CD4-positive, alpha-beta T cell treated with Interleukin-6 at 100 ng/mL for 8 hours (primary cell): Measurements from ENCODE around the gene ZSWIM8.
"Not testable (repeated sequence)": the region's sequence is repeated elsewhere in the genome, so short reads cannot be mapped to it uniquely, and the experiment has no call there.

Experiments used
- DNase-seq: peaks from one replicate; pipeline ENCODE4 v3.0.0-alpha.2; 2020; ENCODE audit warnings: mixed read lengths, low spot score

ZSWIM8 gene

GRCh38 chr10:73816917-73817729, 31.7 kb downstream of the ZSWIM8 start:
- no peak for DNase-seq

DNA sequence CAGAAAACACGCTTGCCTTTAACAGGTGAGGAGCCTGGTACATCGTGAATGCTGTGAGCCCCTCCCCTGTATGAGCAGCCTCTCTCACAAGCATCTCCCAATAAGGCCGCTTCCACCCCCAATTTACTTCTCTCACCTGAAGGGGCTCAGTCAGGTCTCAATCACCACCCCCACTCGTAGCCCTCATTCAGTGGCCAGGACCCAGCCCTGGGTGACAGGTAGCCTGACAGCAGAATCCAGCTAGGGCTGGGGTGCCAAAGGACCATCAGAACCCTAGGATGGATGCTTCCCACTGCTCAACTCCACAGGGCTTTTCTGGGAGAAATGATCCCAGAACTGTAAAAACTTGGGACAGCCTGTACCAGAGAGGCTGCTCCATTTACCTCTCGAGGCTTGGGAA, 32.4 kb downstream of the ZSWIM8 start:
- no peak for DNase-seq

DNA sequence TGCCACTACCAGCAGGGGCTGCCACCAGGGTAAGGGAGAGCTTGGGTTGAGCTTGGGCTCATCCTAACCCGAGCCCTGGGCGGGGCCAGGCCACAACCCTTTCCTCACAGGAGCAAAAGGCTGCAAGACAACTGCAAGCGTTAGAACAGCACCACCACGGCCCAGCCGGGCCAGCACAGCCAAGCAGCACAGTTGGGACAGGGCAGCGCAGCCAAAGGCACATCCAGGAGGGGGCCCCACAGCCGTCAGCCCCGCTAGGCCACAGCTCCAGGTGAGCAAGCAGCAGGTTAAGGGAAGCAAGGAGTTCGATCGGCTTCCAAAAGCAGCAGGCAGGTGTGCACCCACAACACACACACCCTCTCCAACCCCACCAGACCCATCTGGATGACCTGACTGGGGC, 33.0 kb downstream of the ZSWIM8 start:
- DNase-seq = no peak

DNA sequence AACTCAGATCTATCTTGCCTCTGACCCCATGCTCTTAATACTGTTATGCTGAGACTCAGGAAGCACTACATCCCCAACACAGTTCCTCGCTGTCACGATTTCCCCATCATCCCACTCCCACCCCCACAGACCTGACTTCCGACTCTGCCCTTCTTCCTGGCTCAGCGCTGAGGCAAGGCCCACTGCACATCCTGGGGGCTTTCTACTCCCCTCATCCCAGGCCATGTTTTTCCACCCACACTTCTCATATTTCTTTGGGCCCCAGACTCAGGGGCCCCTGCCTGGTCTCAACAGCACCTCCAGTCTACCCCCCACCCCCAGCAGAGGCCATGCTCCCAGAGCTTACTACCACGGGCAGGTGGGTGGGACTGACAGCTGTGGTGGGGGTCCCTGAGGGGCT, 33.7 kb downstream of the ZSWIM8 start:
- DNase-seq = no peak

- DNase-seq = no peak
Measured at GRCh38 chr10:73819513-73820093, 34.2 kb downstream of the ZSWIM8 start.

- DNase-seq = no peak
Measured at GRCh38 chr10:73823391-73823790, 38.0 kb downstream of the ZSWIM8 start.

DNA sequence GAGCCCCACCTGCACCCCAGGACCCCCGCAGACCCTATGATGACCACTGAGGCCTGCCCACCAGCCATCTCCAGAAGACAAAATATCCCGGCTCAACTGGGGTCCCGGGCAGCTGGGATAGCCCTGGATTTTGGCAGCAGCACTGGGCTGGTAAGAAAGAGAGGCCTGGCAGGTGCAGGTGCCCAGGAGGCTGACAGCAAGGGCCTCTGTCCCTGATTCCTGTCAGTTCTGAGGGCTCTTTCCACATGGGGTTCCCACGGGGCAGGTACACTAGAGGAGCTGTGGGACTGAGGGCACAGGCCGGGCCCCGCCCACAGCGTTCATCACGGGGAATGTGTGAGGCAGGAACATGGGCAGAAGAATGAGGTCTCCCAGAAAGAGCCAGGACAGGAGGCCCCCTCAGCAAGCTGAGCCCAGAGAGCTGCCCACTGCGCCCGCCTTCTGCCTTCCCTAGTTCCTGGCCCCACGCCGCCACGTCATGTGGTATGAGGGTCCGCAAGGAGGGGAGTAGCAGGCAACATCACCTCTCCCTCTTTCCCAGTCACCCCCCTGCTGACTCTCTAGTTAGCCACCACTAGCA, 38.8 kb downstream of the ZSWIM8 start:
- no peak for DNase-seq

DNA sequence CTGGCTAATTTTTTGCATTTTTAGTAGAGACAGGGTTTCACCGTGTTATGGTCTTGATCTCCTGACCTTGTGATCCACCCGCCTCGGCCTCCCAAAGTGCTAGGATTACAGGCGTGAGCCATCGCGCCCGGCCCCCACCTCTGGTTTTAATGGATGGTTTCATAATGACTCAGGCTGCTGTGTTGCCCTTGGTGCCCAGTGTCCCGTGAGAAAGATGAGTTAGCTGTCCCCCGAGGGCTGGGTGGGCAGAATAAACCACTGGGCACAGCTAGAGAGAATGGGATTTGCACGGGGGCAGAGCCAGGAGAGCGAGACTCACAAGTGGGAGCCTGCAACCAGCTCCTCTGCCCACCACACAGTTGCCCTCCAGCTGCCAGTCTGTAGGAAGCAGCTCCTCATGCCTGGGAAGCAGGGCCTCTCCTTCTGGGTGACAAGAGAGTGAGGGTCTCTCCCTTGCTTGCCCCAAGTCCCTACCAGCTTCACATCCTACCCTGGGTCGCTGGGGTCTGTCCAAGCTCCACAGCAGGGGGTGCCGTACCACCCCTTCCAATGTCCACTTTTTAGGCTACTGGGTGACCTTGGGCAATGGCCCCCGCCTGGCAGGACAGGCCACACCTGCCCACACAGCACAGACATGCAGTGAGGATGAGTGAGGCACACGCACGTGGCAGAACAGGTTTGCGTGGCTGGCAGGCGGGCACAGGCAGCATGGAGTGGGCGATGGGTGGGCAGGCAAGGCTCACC, 42.1 kb downstream of the ZSWIM8 start:
- no peak for DNase-seq

DNA sequence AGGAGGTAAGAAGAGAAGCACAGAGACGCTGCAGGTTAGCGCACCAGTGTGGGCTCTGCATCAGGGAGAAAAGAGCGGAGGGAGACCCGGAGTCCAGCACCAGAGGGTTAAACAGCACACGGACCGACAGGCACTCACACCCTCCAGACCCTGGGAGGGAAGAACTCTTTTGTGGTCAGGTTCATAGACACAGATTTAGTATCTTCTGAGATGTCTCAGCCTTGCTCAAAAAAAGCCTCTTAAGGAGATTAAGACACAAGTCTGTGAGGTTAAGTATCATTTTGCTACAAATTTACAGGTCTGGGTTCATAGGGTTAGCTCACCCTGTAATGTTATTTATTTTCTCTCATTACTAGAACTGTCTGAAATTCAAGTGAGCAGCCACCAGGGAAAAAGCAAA, 42.8 kb downstream of the ZSWIM8 start:
- no peak for DNase-seq

DNA sequence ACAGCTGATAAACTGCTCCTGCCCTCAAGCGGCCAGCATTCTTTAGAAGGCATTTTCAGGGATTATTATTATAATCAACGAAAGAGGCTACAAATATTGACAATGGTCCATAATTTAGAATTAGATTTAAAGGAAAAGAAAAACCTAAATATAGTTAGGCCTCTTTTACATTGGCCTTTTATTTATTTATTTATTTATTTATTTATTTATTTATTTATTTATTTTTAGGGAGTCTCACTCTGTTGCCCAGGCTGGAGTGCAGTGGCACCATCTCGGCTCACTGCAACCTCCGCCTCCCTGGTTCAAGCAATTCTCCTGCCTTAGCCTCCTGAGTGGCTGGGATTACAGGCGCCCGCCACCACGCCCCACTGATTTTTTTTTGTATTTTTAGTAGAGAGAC, 43.7 kb downstream of the ZSWIM8 start:
- not testable (repeated sequence) for DNase-seq

DNA sequence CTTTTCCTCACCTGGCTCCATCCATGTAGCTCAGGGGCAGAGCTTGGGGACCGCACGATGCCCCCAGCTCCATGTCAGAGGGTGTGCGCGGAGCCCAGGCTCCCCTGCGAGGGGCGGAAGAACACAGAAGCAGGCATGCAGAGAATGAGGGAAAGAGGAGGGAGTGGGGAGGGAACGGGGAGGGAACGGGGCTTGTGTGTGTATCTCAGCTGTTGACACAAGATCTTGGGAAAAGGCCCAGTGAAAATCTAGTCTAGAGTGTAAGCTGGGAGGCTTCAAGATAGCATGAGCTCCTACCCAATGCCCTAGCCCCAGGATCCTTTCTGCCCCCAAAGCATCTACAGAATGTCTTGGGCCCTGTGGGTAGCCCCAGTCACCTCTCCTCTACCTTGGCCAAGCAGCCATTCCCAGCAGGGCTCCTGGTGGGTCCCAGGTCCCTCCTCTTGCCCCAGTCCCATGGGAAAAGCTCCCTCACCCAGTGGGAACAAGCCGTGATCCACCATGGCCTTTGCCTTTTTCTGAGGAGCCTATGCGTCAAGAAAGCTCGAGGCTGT, 51.1 kb downstream of the ZSWIM8 start:
- no peak for DNase-seq

GRCh38 chr10:73837072-73837471, 51.7 kb downstream of the ZSWIM8 start:
- no peak for DNase-seq

- no peak for DNase-seq
Measured at GRCh38 chr10:73838008-73838567, 52.7 kb downstream of the ZSWIM8 start.

GRCh38 chr10:73838827-73839226, 53.4 kb downstream of the ZSWIM8 start:
- no peak for DNase-seq

DNA sequence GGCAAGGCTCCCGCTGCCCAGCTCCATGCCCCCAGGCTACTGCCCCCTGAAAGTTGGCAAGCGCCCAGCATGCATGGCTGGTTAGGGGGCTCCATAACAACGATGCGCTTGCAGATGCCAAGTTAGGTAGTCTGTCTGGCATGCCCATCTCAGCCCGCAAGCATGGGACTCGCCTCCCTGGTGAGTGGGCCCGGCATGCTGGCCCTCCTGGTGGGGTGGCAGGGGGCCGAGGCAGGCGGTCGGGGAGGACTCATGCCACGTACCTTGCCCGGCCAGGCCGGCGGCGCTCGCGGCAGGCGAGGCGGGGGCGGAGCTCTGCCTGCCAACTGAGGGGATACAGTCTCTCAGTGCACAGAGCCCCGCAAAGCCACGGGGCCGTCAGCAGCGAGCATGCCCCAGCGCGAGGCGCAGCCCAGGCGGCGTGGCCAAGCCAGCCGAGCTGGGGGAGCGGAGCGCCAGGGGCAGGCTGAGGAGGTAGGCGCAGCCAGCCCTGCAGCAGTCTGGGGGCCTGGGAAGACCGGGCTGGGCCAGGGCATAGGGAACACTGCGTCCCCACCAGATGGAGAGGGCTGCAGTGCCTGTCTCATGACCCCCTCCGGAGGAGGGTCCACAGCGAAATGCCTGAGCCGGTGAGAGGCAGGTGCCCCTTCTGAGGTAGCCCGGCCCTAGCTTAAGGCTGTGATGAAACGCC, 54.0 kb downstream of the ZSWIM8 start:
- no peak for DNase-seq

DNA sequence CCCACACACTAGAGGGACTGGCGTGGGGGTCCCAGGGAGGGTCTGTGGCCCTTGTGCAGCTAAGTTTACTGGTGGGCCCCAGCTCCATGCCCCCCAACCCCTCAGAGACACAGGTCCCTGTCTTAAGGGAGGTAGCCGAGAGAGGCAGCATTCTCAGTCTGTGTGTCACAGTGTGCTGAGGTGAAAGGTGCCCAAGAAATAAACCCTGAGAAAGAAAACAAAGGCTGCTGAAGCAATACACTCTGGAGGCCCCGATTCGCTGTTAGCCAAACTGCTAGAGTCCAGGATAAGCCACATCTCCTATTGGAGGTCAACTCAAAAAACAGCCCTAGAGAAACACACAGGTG, 54.6 kb downstream of the ZSWIM8 start:
- no peak for DNase-seq

DNA sequence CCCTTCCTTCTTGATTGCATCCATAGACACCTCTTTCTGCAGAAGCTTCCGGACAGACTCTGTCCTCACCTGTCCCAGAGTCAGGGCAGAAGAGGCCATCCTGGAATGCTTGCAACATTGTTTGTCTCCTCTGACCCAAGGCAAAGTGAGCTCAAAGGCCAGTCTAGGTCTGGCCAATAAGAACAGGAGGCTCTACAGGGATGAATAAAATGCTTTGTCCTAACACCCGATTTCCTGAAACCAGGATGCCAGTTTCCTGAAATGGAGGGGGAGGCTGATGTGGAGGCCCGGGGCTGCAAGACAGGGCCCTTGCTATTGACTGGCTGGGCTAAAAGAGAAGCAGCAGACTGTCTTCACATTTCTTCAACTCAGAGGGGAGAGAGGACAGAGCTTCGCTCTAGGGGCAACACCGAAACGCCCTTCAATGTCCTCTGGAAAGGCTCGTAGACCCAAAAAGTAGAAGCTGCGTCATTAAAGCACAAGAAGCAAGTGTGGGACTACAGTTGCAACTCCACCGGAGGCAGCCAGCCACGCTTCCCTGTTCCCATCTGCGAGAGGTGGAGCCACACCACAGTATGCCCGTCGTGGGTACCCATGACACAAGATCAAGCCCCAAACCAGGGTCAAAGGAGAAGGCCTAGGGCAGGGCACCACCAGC, 55.1 kb downstream of the ZSWIM8 start:
- DNase-seq = no peak

DNA sequence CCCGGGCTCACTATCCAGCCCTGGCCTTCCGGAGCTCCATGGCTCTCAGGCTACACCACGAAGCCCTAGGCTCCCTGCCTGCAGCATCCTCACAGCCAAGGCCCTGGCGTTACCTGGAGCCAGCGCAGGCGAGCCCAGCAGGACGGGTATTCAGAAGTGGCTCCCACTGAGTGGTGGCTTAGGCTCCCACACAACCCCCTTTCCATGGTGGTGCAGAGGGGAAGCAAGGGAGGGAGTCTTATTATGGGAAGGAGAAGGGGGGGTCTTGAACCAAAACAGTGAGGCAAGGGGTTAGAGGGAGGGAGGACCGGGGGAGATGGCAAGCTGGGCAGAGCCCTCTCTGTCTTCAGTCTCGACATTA, 55.6 kb downstream of the ZSWIM8 start:
- no peak for DNase-seq

- no peak for DNase-seq
Measured at GRCh38 chr10:73841526-73842285, 56.3 kb downstream of the ZSWIM8 start.

DNA sequence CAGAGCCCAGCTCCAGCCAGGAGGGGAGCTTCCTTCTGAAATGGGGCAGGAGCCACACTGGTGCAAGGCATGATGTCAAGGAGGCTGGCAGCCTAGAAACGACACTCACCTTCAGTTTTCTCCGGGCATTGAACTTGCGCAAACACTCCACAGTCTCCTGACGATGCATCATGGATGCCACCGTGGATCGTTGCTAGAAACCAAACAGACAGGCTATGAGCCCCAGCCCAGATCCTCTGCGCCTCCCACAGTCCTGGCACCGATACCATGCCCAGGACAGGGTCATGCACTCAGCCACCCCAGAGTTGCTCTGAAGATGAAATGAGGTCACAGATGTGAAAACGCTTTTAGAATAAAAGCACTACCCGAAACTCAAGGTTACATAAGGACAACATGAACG, 56.9 kb downstream of the ZSWIM8 start:
- DNase-seq = no peak
